GM19238 (cell line): ENCODE results near the gene CPED1.
A peak's percentile ranks its signal among the peaks of the same experiment; 100 is the strongest.
"Not testable (repeated sequence)": the region's sequence is repeated elsewhere in the genome, so short reads cannot be mapped to it uniquely, and the experiment has no call there.

ENCODE experiments used
- DNase-seq: peaks from one replicate; pipeline ENCODE4 v3.0.0; 2011; ENCODE audit warnings: low spot score; ENCODE audit not compliant: insufficient read length

The CPED1 gene

GRCh38 chr7:121085922-121086321 lies 97.4 kb downstream of the CPED1 start:
- DNase-seq = no peak

GRCh38 chr7:121088870-121089269 lies 100.4 kb downstream of the CPED1 start:
- no peak for DNase-seq

GRCh38 chr7:121094829-121095228 lies 106.3 kb downstream of the CPED1 start:
- no peak for DNase-seq

GRCh38 chr7:121097577-121097976 lies 109.1 kb downstream of the CPED1 start:
- DNase-seq = no peak

GRCh38 chr7:121099572-121099971 lies 111.1 kb downstream of the CPED1 start:
- DNase-seq = no peak

- DNase-seq = no peak
These were observed 112.6 kb downstream of the CPED1 start for GRCh38 chr7:121101083-121101482.

- no peak for DNase-seq
These were observed 113.1 kb downstream of the CPED1 start for GRCh38 chr7:121101621-121102020.

GRCh38 chr7:121102619-121103018 lies 114.1 kb downstream of the CPED1 start:
- DNase-seq = no peak

GRCh38 chr7:121103086-121103485 lies 114.6 kb downstream of the CPED1 start:
- no peak for DNase-seq

- no peak for DNase-seq
These were observed 115.1 kb downstream of the CPED1 start for GRCh38 chr7:121103579-121103978.

- no peak for DNase-seq
These were observed 116.8 kb downstream of the CPED1 start for GRCh38 chr7:121105262-121105661.

- peak; percentile 9 for DNase-seq
These were observed 119.5 kb downstream of the CPED1 start for GRCh38 chr7:121107923-121108498.

GRCh38 chr7:121109145-121109544 lies 120.6 kb downstream of the CPED1 start:
- DNase-seq = no peak

- DNase-seq = no peak
These were observed 124.8 kb downstream of the CPED1 start for GRCh38 chr7:121113288-121113687.

GRCh38 chr7:121116396-121116795 lies 127.9 kb downstream of the CPED1 start:
- DNase-seq = no peak

- no peak for DNase-seq
These were observed 130.5 kb downstream of the CPED1 start for GRCh38 chr7:121119047-121119446.

- DNase-seq = no peak
These were observed 134.5 kb downstream of the CPED1 start for GRCh38 chr7:121123032-121123431.

GRCh38 chr7:121125454-121125853 lies 136.9 kb downstream of the CPED1 start:
- DNase-seq = not testable (repeated sequence)

GRCh38 chr7:121126201-121126600 lies 137.7 kb downstream of the CPED1 start:
- DNase-seq = no peak

GRCh38 chr7:121126801-121127534 lies 138.5 kb downstream of the CPED1 start:
- DNase-seq = no peak

- no peak for DNase-seq
These were observed 144.4 kb downstream of the CPED1 start for GRCh38 chr7:121132940-121133339.

- no peak for DNase-seq
These were observed 144.9 kb downstream of the CPED1 start for GRCh38 chr7:121133444-121133843.

GRCh38 chr7:121137580-121137979 lies 149.1 kb downstream of the CPED1 start:
- no peak for DNase-seq
